NCI-H774 (cell line): ENCODE data around the gene SVIL.
"Not testable (repeated sequence)": the region's sequence is repeated elsewhere in the genome, so short reads cannot be mapped to it uniquely, and the experiment has no call there.

Experiments used
- DNase-seq: peaks from one replicate; lab custom pipeline; 2025; lab: John Stamatoyannopoulos, UW

The SVIL gene

GRCh38 chr10:29603223-29603896 is 31.4 kb downstream of the SVIL start:
- DNase-seq = no peak

- no peak for DNase-seq
Measured at GRCh38 chr10:29600821-29601220, 34.0 kb downstream of the SVIL start.

GRCh38 chr10:29600067-29600466 is 34.7 kb downstream of the SVIL start:
- no peak for DNase-seq

- no peak for DNase-seq
Measured at GRCh38 chr10:29598851-29599311, 35.9 kb downstream of the SVIL start.

GRCh38 chr10:29596826-29597225 is 37.9 kb downstream of the SVIL start:
- DNase-seq = no peak

GRCh38 chr10:29596356-29596755 is 38.4 kb downstream of the SVIL start:
- DNase-seq = no peak

GRCh38 chr10:29595636-29596225 is 39.0 kb downstream of the SVIL start:
- no peak for DNase-seq

GRCh38 chr10:29595146-29595545 is 39.6 kb downstream of the SVIL start:
- DNase-seq = no peak

GRCh38 chr10:29591651-29591968 is 43.2 kb downstream of the SVIL start:
- no peak for DNase-seq

GRCh38 chr10:29590915-29591650 is 43.7 kb downstream of the SVIL start:
- no peak for DNase-seq

GRCh38 chr10:29588629-29589421 is 45.9 kb downstream of the SVIL start:
- no peak for DNase-seq

GRCh38 chr10:29587750-29588628 is 46.8 kb downstream of the SVIL start:
- not testable (repeated sequence) for DNase-seq

GRCh38 chr10:29587102-29587749 is 47.5 kb downstream of the SVIL start:
- not testable (repeated sequence) for DNase-seq

- no peak for DNase-seq
Measured at GRCh38 chr10:29586509-29586908, 48.3 kb downstream of the SVIL start.

GRCh38 chr10:29585488-29585976 is 49.2 kb downstream of the SVIL start:
- no peak for DNase-seq

- no peak for DNase-seq
Measured at GRCh38 chr10:29584436-29584835, 50.3 kb downstream of the SVIL start.

GRCh38 chr10:29583674-29584073 is 51.1 kb downstream of the SVIL start:
- no peak for DNase-seq

- not testable (repeated sequence) for DNase-seq
Measured at GRCh38 chr10:29582769-29583168, 52.0 kb downstream of the SVIL start.

GRCh38 chr10:29579455-29579970 is 55.3 kb downstream of the SVIL start:
- no peak for DNase-seq

GRCh38 chr10:29578457-29578856 is 56.3 kb downstream of the SVIL start:
- no peak for DNase-seq

GRCh38 chr10:29576681-29577080 is 58.1 kb downstream of the SVIL start:
- no peak for DNase-seq
